H1 (cell line): Measurements from ENCODE around the gene CIB4. TPM values are rescaled to one million over a fixed set of nuclear protein-coding genes. Genes with fewer than 3 reads are reported as not detected.

Experiments used
- CTCF ChIA-PET: fragments of 300-600 bp; sonication (Branson Sonifier 250); formaldehyde crosslinking; loops from one replicate; lab custom pipeline; 2021; ENCODE audit not compliant: partially characterized antibody; lab: Charles Lee
- POLR2A ChIA-PET: fragments of 300-600 bp; sonication (Branson Sonifier 250); formaldehyde crosslinking; loops from one replicate; lab custom pipeline; 2021; ENCODE audit warnings: inconsistent platforms; ENCODE audit not compliant: partially characterized antibody; lab: Charles Lee
- DNase-seq, 2 experiments: peaks; one replicate each; pipeline versions ENCODE4 v3.0.0 to v3.0.0-alpha.2; 2010 to 2022; ENCODE audit warnings: low spot score in 2 of 2, low read depth in 1 of 2, mixed read lengths in 1 of 2
- FAIRE-seq: peaks from 2 replicates; lab custom pipeline; 2011; peaks lifted over from hg19 to GRCh38; lab: Jason Lieb, UNC
- H2AFZ ChIP-seq: 2 replicates; pipeline ENCODE4 v1.8.1; 2012; ENCODE audit warnings: low read length, inconsistent platforms
- H2AK5ac ChIP-seq: 2 replicates; pipeline ENCODE4 v1.6.1; 2013; ENCODE audit warnings: low read depth, low read length
- H2BK120ac ChIP-seq: replicated peaks from 2 replicates; pipeline ENCODE3; 2013; ENCODE audit warnings: low read depth, low read length, inconsistent platforms
- H2BK12ac ChIP-seq: 2 replicates; pipeline ENCODE4 v1.6.1; 2013; ENCODE audit warnings: low read depth, low read length
- H2BK15ac ChIP-seq: 2 replicates; pipeline ENCODE4 v1.6.1; 2013; ENCODE audit warnings: low read length
- H2BK20ac ChIP-seq: 2 replicates; pipeline ENCODE4 v1.6.1; 2013; ENCODE audit warnings: low read length
- H2BK5ac ChIP-seq: 2 replicates; pipeline ENCODE4 v1.6.1; 2013; ENCODE audit warnings: low read depth, low read length
- H3K14ac ChIP-seq: 2 replicates; pipeline ENCODE4 v1.6.1; 2013; ENCODE audit warnings: inconsistent platforms; ENCODE audit not compliant: insufficient read length
- H3K18ac ChIP-seq: 2 replicates; pipeline ENCODE4 v1.6.1; 2013; ENCODE audit warnings: low read length; ENCODE audit errors: extremely low read depth
- H3K23ac ChIP-seq: 2 replicates; pipeline ENCODE4 v1.6.1; 2013; ENCODE audit warnings: inconsistent platforms; ENCODE audit not compliant: insufficient read length
- H3K23me2 ChIP-seq: 2 replicates; pipeline ENCODE4 v1.6.1; 2013; ENCODE audit warnings: low read depth, low read length
- H3K27ac ChIP-seq: 2 replicates; pipeline ENCODE4 v1.6.1; 2011; ENCODE audit warnings: low read depth, low read length, inconsistent platforms
- H3K27me3 ChIP-seq, 4 experiments: replicated peaks in 1 of 4; 1 replicate in 1 of 4; 2 replicates in 3 of 4; pipeline versions ENCODE4 v1.6.1 to v1.8.1; 2011 to 2013; ENCODE audit warnings: low read length in 3 of 4, mild to moderate bottlenecking in 3 of 4, inconsistent platforms in 2 of 4, mixed read lengths in 2 of 4, moderate library complexity in 1 of 4; ENCODE audit not compliant: control insufficient read depth in 3 of 4, insufficient read depth in 3 of 4; ENCODE audit errors: extremely low read depth in 1 of 4
- H3K36me3 ChIP-seq, 4 experiments: 2 replicates each; pipeline versions ENCODE4 v1.6.1 to v1.8.1; 2011 to 2013; ENCODE audit warnings: mild to moderate bottlenecking in 4 of 4, low read length in 3 of 4, moderate library complexity in 2 of 4, control low read depth in 1 of 4, inconsistent platforms in 1 of 4; ENCODE audit not compliant: insufficient read depth in 4 of 4, control insufficient read depth in 2 of 4
- H3K4ac ChIP-seq: replicated peaks from 2 replicates; pipeline ENCODE3; 2013; ENCODE audit warnings: low read length, low read depth, mixed read lengths, inconsistent platforms; ENCODE audit not compliant: insufficient read length
- H3K4me1 ChIP-seq, 4 experiments: replicated peaks in 1 of 4; 1 replicate in 1 of 4; 2 replicates in 3 of 4; pipeline versions ENCODE4 v1.6.1 to v1.8.1; 2011 to 2013; ENCODE audit warnings: low read length in 3 of 4, inconsistent platforms in 2 of 4, mixed read lengths in 1 of 4; ENCODE audit not compliant: insufficient read depth in 4 of 4, control insufficient read depth in 3 of 4
- H3K4me2 ChIP-seq, 2 experiments: 2 replicates each; pipeline versions ENCODE4 v1.6.1 to v1.8.1; 2011 to 2013; ENCODE audit warnings: low read depth in 2 of 2, low read length in 2 of 2, control low read depth in 1 of 2, inconsistent platforms in 1 of 2, mild to moderate bottlenecking in 1 of 2; ENCODE audit not compliant: insufficient read depth in 1 of 2
- H3K4me3 ChIP-seq, 4 experiments: fragments of 200-600, 300-600 bp in 1 of 4; sonication (generic), shearing (Covaris generic), sonication (Bioruptor Twin) in 1 of 4; 2 replicates each; pipeline versions ENCODE4 v1.5.1 to v1.8.1; 2011 to 2016; ENCODE audit warnings: low read length in 4 of 4, low read depth in 3 of 4, control low read depth in 2 of 4, inconsistent platforms in 2 of 4, mild to moderate bottlenecking in 2 of 4, mixed read lengths in 1 of 4, moderate library complexity in 1 of 4; ENCODE audit not compliant: insufficient read depth in 2 of 4; ENCODE audit errors: extremely low read depth in 1 of 4
- H3K56ac ChIP-seq: replicated peaks from 2 replicates; pipeline ENCODE3; 2013; ENCODE audit warnings: low read depth, mild to moderate bottlenecking, mixed read lengths, low read length, inconsistent platforms; ENCODE audit not compliant: insufficient read length
- H3K79me1 ChIP-seq: 2 replicates; pipeline ENCODE4 v1.6.1; 2013; ENCODE audit warnings: low read depth, low read length, control low read depth
- H3K79me2 ChIP-seq, 2 experiments: 2 replicates each; pipeline versions ENCODE4 v1.6.1 to v1.8.1; 2012 to 2013; ENCODE audit warnings: low read length in 2 of 2, mild to moderate bottlenecking in 2 of 2, inconsistent platforms in 1 of 2; ENCODE audit not compliant: insufficient read depth in 2 of 2, control insufficient read depth in 1 of 2
- H3K9ac ChIP-seq, 4 experiments: replicated peaks in 1 of 4; 1 replicate in 1 of 4; 2 replicates in 3 of 4; pipeline versions ENCODE4 v1.6.1 to v1.8.1; 2011 to 2013; ENCODE audit warnings: low read depth in 3 of 4, low read length in 3 of 4, control low read depth in 2 of 4, mild to moderate bottlenecking in 2 of 4, moderate library complexity in 2 of 4, inconsistent platforms in 1 of 4; ENCODE audit errors: extremely low read depth in 1 of 4
- H3K9me3 ChIP-seq, 2 experiments: 2 replicates each; pipeline versions ENCODE4 v1.6.1 to v1.8.1; 2012 to 2013; ENCODE audit warnings: mild to moderate bottlenecking in 2 of 2, moderate library complexity in 2 of 2, control low read depth in 1 of 2, inconsistent platforms in 1 of 2, low read depth in 1 of 2, low read length in 1 of 2, mixed read lengths in 1 of 2; ENCODE audit not compliant: insufficient read depth in 2 of 2
- H4K20me1 ChIP-seq, 2 experiments: replicated peaks in 1 of 2; 2 replicates each; pipeline versions ENCODE3 to v1.8.1; 2011 to 2013; ENCODE audit warnings: inconsistent platforms in 2 of 2, low read length in 2 of 2, mild to moderate bottlenecking in 1 of 2; ENCODE audit not compliant: insufficient read depth in 2 of 2, control insufficient read depth in 1 of 2
- H4K5ac ChIP-seq: 2 replicates; pipeline ENCODE4 v1.6.1; 2013; ENCODE audit warnings: low read length, low read depth, mixed read lengths, inconsistent platforms; ENCODE audit not compliant: insufficient read length
- H4K8ac ChIP-seq: 2 replicates; pipeline ENCODE4 v1.8.0; 2013; ENCODE audit warnings: mild to moderate bottlenecking, moderate library complexity, low read length, inconsistent platforms; ENCODE audit not compliant: insufficient read depth; ENCODE audit errors: extremely low read depth
- H4K91ac ChIP-seq: replicated peaks from 2 replicates; pipeline ENCODE3; 2013; ENCODE audit warnings: low read length, mixed read lengths, inconsistent platforms; ENCODE audit not compliant: insufficient read length
- ATF3 ChIP-seq: IDR thresholded peaks from 2 replicates; pipeline ENCODE4 v1.6.1; 2011; ENCODE audit warnings: low read depth, mild to moderate bottlenecking, low read length; ENCODE audit not compliant: insufficient read depth
- CHD2 ChIP-seq: IDR thresholded peaks from 2 replicates; pipeline ENCODE4 v1.6.1; 2012; ENCODE audit warnings: low read length, improper control_type of control experiment
- E2F6 ChIP-seq: IDR thresholded peaks from 2 replicates; pipeline ENCODE4 v1.6.1; 2012; ENCODE audit warnings: inconsistent platforms
- EGR1 ChIP-seq: IDR thresholded peaks from 2 replicates; pipeline ENCODE4 v1.6.1; 2011; ENCODE audit warnings: low read depth, low read length, borderline replicate concordance
- FOSL1 ChIP-seq: IDR thresholded peaks from 2 replicates; pipeline ENCODE4 v1.6.1; 2011; ENCODE audit warnings: mild to moderate bottlenecking, low read depth, low read length, moderate library complexity; ENCODE audit not compliant: insufficient read depth
- JUND ChIP-seq: IDR thresholded peaks from 2 replicates; pipeline ENCODE4 v1.6.1; 2011; ENCODE audit warnings: mild to moderate bottlenecking, improper control_type of control experiment, low read length
- KDM1A ChIP-seq: fragments of 200-600, 300-600 bp; sonication (generic); IDR thresholded peaks from 2 replicates; pipeline ENCODE4 v1.7.1; 2016; ENCODE audit warnings: mild to moderate bottlenecking, low read length, borderline replicate concordance
- MAFK ChIP-seq: IDR thresholded peaks from 2 replicates; pipeline ENCODE4 v1.6.1; 2012; ENCODE audit warnings: low read depth, mild to moderate bottlenecking, improper control_type of control experiment, low read length
- SIN3A ChIP-seq, 2 experiments: IDR thresholded peaks in 1 of 2; conservative IDR thresholded peaks in 1 of 2; 2 replicates each; pipeline ENCODE4 v1.6.1; 2011 to 2012; ENCODE audit warnings: low read length in 2 of 2, improper control_type of control experiment in 1 of 2, low read depth in 1 of 2, mild to moderate bottlenecking in 1 of 2
- YY1 ChIP-seq: IDR thresholded peaks from 2 replicates; pipeline ENCODE4 v1.6.1; 2011; ENCODE audit warnings: low read depth, mild to moderate bottlenecking, low read length
- ZNF274 ChIP-seq: IDR thresholded peaks from 2 replicates; pipeline ENCODE4 v1.7.0; 2012; ENCODE audit warnings: low read length, borderline replicate concordance; ENCODE audit errors: extremely low read depth
- WGBS, 2 experiments: shearing (Covaris generic) in 1 of 2; methylation state at CpG; one replicate each; pipeline versions ENCODE4 v1.1.6 to v1.1.7; 2013 to 2015; ENCODE audit warnings: low lambda C conversion rate in 2 of 2, mixed read lengths in 2 of 2, inconsistent platforms in 1 of 2, low coverage in 1 of 2, missing lambda C conversion rate in 1 of 2; ENCODE audit not compliant: insufficient replicate concordance in 2 of 2, insufficient coverage in 1 of 2, insufficient read length in 1 of 2; ENCODE audit errors: extremely low coverage in 1 of 2, missing lambda C conversion rate in 1 of 2; 5-methylcytosine and 5-hydroxymethylcytosine counted together
- polyA plus RNA-seq, 7 experiments: library from polyadenylated mRNA; depleted of rRNA in 3 of 7; stranded (reverse) in 5 of 7; unstranded in 2 of 7; fragments of >200 nt in 5 of 7; fragments of 200-250 nt in 2 of 7; gene quantifications; 1 replicate in 5 of 7; 2 replicates in 1 of 7; 4 replicates in 1 of 7; pipeline versions ENCODE4 v1.2.1 to v1.2.3, GENCODE V29; 2011 to 2013; ENCODE audit warnings: missing spikeins in 2 of 7, mixed read lengths in 2 of 7
- total RNA-seq: library from RNA; stranded (reverse); fragmentation: NEBNext Ultra II Directional; extraction: Animal tissue kit (Norgen Biotek cat#: 25700); gene quantifications from 2 replicates; pipeline ENCODE4 v1.2.1, GENCODE V29; 2021

Gene CIB4
- total and polyA plus RNA-seq, 2 of the 8 experiments (the other 6 are each of a cell fraction or from before 2014, with no cell fraction given) = not detected

- CTCF ChIA-PET = interaction anchor here (0.8 to 17.4 kb wide), 14 partner anchors 10 to 125 kb away, joined by 3 to 367 read pairs (median 5); no protein-coding TSS in a partner anchor
- no peak overlapping the region for H2BK15ac ChIP-seq
- no peaks in the 10 kb centered on the region for H3K23me2 ChIP-seq
- peak overlapping the region; percentile 27; the same call in 1 of the 2 replicates for H2BK12ac ChIP-seq
- H2BK120ac ChIP-seq = no peak overlapping the region
- no peak for DNase-seq
- H3K23ac ChIP-seq = no peak overlapping the region
- no peak overlapping the region for H4K5ac ChIP-seq
- H3K79me2 ChIP-seq = no peaks in the 10 kb centered on the region
- no peak overlapping the region for H2AFZ ChIP-seq
- H4K91ac ChIP-seq = peak overlapping the region; percentile 29
- no peaks in the 10 kb centered on the region for H4K20me1 ChIP-seq
- 88% methylated on average over 10 of the region's 10 CpGs; no CpG with 5 or more reads in 1 of the 2 experiments for WGBS, 2 experiments
- no peak overlapping the region for H3K9ac ChIP-seq
- no peaks in the 10 kb centered on the region for H3K9me3 ChIP-seq
- H3K18ac ChIP-seq = no peak overlapping the region
- peaks cover 0 to 23% (median 11%) of the 10 kb centered on the region in 4 experiments; a peak in 6 of 7 replicates for H3K4me1 ChIP-seq
- FAIRE-seq = no peak
- no peaks in the 10 kb centered on the region for H3K79me1 ChIP-seq
- H3K4me2 ChIP-seq = no peak overlapping the region
- H2BK5ac ChIP-seq = no peak overlapping the region
- no peak overlapping the region for H4K8ac ChIP-seq
- no peak overlapping the region for H3K56ac ChIP-seq
- H2BK20ac ChIP-seq = no peak overlapping the region
- H3K4ac ChIP-seq = no peak overlapping the region
- POLR2A ChIA-PET = no interaction called here
- H3K36me3 ChIP-seq = no peaks in the 10 kb centered on the region
- H3K4me3 ChIP-seq = no peak overlapping the region
- no peaks in the 10 kb centered on the region; a peak in 1 of 7 replicates for H3K27me3 ChIP-seq
- no peak overlapping the region for H3K14ac ChIP-seq
- H3K27ac ChIP-seq = no peak overlapping the region
- H2AK5ac ChIP-seq = 0 out of 2 replicates have a peak overlapping the region, but pooled peaks have one; percentile 65
- no peak for TF ChIP-seq YY1
- no peak for TF ChIP-seq ATF3
- TF ChIP-seq CHD2 = no peak
- TF ChIP-seq SIN3A (conservative IDR thresholded peaks at IDR 0.05 in 1 of 2, IDR thresholded peaks at IDR 0.05 in 1 of 2; ENCODE audit: low read depth in 1 of 2, low read length in 2 of 2) = no peak
- TF ChIP-seq FOSL1 = no peak
- no peak for TF ChIP-seq MAFK
- TF ChIP-seq E2F6 = no peak
- no peak for TF ChIP-seq JUND
- no peak for TF ChIP-seq KDM1A
- TF ChIP-seq ZNF274 = no peak
- TF ChIP-seq EGR1 = no peak
These were observed 24.2 kb downstream of the CIB4 start for GRCh38 chr2:26616706-26617587.
